Nucleus accumbens (tissue), 56 donors: ENCODE measurements around the gene EPG5.
"Not testable (repeated sequence)": the region's sequence is repeated elsewhere in the genome, so short reads cannot be mapped to it uniquely, and the experiment has no call there.

Experiments used
- DNase-seq, 56 donors: peaks; one replicate each; lab custom pipeline; 2025; lab: John Stamatoyannopoulos, UW

EPG5 gene, protein sequence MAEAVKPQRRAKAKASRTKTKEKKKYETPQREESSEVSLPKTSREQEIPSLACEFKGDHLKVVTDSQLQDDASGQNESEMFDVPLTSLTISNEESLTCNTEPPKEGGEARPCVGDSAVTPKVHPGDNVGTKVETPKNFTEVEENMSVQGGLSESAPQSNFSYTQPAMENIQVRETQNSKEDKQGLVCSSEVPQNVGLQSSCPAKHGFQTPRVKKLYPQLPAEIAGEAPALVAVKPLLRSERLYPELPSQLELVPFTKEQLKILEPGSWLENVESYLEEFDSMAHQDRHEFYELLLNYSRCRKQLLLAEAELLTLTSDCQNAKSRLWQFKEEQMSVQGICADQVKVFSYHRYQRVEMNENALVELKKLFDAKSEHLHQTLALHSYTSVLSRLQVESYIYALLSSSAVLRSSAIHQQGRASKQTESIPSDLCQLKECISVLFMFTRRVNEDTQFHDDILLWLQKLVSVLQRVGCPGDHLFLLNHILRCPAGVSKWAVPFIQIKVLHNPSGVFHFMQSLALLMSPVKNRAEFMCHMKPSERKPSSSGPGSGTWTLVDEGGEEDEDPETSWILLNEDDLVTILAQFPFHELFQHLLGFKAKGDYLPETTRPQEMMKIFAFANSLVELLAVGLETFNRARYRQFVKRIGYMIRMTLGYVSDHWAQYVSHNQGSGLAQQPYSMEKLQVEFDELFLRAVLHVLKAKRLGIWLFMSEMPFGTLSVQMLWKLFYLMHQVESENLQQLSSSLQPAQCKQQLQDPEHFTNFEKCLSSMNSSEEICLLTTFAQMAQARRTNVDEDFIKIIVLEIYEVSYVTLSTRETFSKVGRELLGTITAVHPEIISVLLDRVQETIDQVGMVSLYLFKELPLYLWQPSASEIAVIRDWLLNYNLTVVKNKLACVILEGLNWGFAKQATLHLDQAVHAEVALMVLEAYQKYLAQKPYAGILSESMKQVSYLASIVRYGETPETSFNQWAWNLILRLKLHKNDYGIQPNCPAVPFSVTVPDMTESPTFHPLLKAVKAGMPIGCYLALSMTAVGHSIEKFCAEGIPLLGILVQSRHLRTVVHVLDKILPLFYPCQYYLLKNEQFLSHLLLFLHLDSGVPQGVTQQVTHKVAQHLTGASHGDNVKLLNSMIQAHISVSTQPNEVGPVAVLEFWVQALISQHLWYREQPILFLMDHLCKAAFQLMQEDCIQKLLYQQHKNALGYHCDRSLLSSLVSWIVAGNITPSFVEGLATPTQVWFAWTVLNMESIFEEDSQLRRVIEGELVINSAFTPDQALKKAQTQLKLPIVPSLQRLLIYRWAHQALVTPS (N-terminal part only)

DNA sequence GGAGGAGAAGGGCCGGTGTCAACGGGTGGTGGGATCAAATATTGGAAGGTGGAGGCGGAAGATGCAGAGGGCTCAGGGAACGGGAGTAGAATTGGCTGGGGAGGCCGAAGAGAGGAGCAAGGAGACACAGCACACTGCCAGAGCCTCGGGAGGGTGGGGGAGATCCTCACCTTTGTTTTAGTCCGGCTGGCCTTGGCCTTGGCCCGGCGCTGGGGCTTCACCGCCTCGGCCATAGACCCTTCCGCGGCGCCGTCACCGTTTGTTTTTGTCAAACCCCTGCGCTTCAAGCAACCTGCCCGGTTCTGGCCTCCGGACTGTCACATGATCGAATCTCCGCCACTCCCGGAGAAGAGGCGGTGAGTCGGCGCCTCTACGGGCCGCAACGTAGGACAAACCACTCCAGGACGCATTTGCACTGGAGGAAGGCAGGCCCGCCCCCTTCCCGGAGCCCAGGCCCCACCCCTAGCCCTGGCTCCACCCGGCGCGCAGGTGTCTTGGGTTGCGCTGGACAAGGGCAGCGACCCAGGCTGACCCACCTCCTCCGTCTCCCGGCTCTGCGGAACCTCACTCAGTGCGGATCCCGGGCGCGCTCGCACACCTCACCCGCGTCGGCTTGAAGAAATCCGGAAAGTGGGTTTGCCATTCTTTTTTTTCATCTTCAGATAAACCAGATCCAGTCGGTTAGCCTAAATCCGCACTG, at the start of gene EPG5:
Gene EPG5 (minus strand): TSS at position 323 of the 700 bp plus-strand sequence. CDS start 90 bp downstream, at position 233.
- peak; percentile 57 to 96 (median 91) for DNase-seq

DNA sequence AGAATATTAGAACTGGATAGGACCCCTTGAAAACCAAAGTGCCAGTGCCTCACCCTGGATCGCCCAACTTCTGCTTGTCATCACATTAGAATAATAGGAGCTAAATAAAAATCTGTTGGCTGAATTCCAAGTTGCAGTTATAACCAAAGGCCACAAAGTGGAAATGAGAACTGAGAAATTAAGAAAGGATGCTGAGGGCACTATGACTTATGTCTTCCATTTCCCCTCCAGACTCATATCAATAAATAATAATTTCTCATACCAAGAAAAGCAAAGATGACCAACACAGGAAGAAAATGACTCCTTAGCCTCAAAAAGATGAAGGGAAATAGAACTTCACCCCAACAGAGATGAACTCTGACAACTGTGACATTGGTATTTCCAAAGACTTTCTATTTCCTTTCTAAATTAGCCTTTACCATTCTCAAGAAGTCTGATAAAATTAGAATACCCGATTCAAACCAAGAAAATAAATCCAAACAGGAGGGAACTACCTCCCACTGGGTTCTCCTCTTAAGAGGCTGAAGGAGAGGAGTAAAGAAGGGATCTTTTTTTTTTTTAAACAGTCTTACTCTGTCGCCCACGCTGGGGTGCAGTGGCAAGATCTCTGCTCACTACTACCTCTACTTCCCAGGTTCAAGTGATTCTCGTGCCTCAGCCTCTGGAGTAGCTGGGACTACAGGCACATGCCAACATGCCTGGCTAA, 46.5 kb upstream of the EPG5 start:
- no peak for DNase-seq

DNA sequence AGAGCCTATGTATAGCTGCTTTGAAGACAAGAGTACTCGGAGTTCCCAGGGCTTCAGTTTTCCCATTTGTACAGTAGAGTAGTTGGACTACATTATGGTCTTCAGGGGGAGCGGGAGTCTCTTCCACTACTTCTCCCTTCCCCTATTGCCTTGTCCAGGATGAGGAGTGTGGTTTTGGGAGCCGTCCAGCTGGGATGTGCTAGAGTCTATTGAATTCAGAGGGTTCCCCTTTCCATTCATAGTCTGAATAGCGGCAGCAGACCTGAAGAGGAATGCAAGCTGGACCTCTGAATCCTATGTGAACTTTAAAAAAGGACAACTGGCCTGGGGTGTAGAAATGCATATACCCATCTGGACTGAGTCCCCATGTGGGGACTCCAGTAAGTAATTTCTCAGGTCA, 43.5 kb upstream of the EPG5 start:
- DNase-seq: no peak

DNA sequence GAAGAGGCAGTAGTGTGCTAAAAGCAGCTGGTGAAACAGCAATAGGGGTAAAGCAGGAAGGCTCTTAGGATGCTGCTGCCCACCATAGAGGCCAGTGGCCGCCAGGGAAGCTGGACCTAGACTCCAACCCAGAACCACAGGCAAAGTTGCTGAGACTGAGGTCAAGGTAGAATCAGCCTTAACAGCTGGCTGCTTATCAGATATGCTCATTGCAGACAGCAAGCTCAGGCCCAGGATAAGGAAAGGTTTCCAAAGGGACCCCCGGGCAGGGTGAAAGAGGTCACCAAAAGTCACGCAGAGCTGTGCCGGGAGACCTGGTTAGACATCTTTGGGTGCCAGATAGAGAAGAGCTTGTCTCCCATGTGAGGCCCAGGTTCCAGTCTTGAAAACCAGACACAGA, 42.9 kb upstream of the EPG5 start:
- no peak for DNase-seq

DNA sequence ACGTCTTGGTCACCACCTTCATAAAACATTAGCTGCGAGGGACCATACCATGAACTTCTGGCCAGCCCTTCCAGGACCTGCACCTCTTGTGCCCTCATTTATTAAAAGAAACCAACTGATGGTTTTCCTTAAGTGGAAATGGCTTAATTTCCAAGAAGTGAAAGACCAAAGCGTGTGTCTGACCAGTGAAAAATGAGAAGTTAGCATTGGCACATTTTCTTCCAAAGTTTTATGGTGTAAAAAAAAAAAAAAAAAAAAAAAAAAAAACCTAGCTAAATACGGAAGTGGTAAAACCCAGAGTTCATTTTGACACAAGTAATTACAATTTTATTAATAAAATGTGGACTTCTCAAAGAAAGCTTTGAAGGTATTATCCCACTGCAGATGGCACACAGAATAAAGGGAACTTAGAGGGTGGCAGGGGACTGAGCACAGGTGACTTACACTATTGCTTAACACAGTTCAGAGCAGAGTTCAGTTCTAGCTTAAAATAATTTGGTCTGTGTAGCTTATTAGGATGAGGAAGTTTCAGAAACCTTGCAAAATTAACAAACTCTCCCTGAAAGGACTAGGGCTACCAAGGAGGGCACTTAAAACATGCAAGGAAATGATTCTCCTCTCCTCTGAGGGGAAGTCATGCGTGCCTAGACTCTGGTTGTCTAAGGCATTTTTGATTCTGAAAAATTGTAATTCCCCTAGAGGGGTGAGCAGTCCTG, 42.2 kb upstream of the EPG5 start:
- no peak for DNase-seq

DNA sequence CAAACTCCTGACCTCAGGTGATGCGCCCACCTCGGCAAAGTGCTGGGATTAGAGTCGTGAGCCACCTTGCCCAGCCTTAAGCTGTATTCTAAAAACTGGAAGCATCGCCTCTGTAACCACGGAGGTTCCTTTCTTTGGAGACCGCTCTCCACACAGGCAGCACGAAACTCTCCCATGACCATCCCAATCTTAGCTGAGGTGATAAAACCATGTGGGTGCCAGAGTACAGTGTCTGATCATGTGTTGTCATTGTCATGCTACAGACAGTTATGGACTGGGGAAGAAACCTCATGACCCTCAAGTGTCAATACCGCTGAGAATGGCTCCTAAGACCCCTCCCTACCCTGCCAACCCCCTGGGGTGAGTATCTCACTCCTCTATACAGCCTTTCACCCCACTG, 41.4 kb upstream of the EPG5 start:
- DNase-seq: no peak

DNA sequence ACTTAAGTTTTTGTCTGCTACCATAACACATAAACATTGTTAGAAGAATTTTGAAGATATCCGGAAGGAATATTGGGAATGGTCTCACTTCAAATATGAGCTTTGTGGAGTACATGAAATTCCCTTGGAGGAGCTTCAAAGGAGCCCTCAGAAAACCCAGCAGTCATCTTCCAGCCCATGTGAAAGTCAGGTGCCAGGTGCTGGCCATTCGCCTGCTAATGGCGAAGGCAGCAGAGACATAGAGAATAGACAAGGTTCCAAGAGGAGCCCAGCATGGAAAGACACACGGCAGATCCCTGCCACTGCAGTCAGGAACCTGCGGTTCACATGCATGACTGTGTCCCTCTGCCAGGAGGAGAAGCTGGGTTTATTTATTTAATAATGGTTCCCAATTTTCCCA, 40.0 kb upstream of the EPG5 start:
- DNase-seq: no peak

DNA sequence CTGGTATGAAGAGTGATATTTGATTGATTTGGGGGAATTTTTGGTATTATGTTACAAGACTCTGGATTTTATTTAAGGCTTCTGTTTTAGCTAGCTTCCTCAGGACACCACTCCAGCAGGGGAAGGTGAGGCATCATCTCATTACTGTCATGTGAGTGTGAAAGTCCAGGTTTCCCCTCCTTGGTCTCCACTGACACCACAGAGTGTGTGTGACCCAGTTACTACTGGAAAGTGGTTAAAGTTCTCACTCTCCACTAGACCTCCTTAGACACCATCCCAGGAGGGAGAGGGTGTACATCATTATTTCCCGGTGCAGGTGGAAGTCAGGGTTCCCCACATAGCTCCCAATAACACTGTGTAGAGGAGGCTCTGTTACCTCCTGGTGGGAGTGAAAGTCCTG, 35.8 kb upstream of the EPG5 start:
- no peak for DNase-seq

DNA sequence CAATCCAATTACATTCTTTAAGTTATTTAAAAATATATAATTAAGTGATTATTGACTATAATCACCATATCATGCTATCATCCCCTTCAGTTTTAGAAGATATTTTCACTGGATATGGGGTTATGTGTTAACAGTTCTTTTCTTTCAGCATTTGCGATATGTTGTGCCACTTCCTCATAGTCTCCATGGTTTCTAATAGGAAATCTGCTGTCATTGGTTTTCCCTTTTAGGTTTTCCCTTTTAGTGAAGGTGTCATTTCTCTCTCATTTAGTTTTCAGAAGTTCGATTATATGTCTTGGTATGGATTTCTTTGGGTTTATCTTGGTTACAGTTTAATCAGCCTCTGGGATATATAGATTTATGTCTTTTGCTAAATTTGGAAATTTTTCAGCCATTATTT, 34.8 kb upstream of the EPG5 start:
- no peak for DNase-seq

DNA sequence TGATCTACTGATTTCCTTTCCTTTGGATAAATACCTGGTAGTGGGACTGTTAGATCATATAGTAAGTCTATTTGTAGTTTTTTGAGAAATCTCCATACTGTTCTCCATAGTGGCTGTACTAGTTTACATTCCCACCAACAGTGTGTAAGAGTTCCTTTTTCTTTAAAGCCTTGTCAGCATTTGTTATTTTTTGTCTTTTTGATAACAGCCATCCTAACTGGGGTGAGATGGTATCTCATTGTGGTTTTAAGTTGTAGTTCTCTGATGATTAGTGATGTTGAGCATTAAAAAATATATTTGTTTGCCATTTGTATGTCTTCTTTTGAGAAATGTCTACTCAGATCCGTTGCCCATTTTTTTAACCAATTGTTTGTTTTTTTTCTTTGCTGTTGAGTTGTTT, 33.9 kb upstream of the EPG5 start:
- DNase-seq: no peak

DNA sequence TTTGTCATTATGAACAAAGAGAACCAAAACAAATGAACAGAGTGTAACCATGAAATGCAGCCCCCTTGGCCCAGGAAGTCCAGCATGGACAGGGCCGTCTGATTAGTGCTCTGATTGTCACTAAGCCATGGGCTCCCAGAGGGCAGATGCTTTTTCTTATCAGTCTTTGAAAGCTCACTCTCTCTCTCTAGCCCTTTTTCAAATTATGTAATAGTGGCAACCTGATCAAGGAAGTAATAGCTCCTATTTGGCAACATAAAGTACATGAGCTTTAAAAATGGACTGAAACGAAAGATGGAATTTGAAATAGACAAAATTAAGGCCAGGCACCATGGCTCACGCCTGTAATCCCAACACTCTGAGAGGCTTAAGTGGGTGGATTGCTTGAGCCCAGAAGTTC, 32.4 kb upstream of the EPG5 start:
- no peak for DNase-seq

DNA sequence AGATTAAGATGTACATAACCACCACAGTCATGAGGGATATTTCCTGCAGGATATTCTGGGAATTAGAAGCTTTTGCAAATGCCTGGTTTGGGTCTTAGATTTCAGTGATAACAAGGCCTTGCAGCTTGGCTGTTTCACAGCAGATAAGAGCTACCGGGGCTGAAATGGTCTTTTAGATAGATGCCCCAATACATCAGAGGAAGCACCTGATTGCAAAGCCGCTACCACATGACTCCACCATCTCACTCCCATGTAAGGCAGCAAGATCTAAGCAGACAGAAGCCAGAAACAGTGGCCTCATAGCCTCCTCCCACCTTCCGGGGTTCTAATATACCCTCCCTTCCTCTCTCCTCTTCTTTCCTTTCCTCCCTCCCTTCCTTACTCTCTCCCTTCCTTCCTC, 31.1 kb upstream of the EPG5 start:
- DNase-seq: no peak

DNA sequence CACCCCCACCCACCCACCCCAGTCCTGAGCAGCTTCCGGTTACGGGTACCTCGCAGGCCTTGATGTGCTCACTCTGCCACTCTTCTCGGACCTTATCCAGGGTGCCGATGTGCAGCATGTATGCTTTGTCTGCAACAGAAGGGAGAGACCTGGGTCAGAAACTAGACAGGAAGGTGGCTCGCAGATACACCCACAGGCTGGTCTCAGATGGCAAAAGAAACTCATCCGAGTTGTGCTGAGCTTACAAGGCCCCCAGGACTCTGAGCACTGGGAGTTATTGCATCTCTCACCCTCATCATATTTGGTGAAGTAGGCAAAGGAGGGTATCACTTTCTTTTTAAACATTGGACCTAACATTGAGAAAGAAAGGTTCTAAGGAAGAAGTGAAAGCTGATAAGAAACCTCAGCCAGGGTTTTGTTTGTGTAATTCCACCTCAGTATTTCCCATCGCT, 30.6 kb upstream of the EPG5 start:
- DNase-seq: no peak

DNA sequence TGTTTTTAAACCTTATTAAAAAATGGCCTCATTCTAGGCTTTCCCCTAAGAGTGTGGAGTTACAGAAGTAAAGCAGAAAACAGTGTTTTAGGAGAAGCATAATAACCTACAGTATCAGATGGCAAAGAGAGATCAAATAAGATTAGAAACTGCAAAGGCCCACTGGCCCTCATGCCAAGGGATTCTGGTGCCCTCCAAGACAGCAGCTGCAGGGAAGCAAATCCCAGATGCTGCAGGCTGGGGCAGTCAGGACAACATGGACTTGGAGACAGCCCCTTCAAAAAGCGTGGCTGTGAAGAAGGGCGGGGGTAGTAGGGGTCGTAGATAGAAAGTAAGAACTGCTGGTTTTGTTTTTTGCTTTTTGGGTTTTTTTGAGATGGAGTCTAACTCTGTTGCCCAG, 28.3 kb upstream of the EPG5 start:
- DNase-seq: no peak

DNA sequence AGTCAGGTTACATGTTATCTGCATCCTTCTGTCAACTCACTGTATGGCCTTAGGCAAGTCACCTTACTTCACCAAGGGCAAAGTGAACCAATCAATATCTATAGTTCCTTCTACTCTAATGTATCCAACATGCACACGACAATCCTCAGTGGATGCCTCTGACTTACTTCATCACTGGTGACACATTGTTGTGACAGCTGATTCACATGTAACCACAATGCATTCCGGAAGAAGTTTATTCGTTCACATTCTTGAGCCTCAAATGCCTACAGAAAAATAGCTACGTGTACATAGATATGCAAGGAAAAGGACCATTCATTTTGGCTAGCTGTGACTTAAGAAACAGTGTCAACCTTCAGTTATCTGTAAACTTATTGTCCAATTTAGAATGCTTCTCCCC, 26.3 kb upstream of the EPG5 start:
- DNase-seq: no peak

DNA sequence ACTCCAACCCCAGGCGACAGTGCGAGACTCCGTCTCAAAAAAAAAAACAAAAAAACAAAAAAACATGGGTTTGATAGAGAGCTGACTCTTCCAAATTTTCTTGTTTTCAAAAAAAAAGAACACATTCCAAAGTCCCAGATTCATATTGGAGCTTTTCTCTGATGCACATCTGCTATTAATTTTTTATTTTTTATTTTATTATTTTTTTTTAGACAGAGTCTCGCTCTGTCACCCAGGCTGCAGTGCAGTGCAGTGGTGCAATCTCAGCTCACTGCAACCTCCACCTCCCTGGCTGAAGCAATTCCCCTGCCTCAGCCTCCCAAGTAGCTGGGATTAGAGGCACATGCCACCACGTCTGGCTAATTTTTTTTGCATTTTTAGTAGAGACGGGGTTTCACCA, 25.4 kb upstream of the EPG5 start:
- not testable (repeated sequence) for DNase-seq

DNA sequence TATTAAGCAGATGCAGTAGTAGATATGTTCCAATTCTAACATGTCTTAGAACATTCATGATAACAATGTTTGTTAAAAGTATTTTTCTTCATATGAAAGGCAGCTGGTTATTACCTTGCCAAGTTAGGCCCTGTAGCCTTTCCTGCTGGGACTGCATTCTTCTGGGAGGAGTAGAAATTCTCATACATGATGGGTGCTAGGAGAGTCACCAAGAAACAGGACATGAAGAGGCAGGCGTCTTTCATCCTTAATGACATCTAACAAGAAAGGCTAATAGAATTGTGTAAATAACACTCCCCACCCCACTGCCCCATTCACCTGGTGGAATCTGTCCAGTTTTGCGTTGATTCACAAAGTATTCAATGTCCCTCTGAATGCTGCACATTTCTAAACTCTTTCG, 24.7 kb upstream of the EPG5 start:
- DNase-seq: no peak

DNA sequence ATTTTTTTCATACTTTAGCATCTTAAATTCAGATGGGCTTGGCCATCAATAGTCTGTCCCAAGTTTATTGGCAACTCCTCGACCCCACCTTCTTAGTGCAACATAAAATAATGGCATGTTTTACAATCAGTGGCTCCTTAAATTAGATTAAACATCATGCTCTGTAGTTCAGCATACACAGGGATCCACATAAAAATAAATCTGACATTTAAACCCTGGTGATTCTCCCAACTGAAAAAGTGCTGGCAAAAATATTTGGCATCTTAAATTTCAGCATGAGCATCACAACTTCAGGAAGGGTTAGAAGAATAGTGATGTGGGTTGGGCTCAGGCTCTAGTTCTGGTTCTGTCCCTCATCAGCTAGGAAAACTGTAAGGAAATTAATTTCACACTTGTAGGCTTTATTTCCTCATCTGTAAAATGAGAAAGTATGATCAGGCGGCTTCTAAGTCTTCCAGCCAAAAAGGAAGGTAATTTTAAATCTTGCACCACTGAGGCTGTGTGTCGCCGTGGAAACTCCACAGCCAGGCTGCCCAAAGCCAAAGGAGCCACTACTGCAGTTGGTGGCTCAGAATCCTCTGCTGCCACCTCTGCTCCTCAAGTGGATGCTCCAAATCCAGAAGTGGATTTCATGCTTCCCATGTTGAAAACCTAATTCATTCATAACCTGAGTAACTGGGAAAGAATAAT, 17.6 kb upstream of the EPG5 start:
- no peak for DNase-seq
